Neural progenitor cell (in vitro differentiated cells): ENCODE measurements around the gene JPT2.

ENCODE experiments used
- EZH2 ChIP-seq: fragments of 200-600 bp; sonication (generic); IDR thresholded peaks from 2 replicates; pipeline ENCODE4 v1.6.1; 2017; ENCODE audit warnings: antibody characterized with exemption, mild to moderate bottlenecking, moderate library complexity
- EZH2phosphoT487 ChIP-seq: fragments of 200-600 bp; sonication (generic); IDR thresholded peaks from 2 replicates; pipeline ENCODE4 v1.6.1; 2017; ENCODE audit warnings: antibody characterized with exemption
- TF ChIP-seq, protein P1 (sequence below): fragments of 200-600 bp; sonication (generic); IDR thresholded peaks from 2 replicates; pipeline ENCODE4 v1.5.1; 2017; ENCODE audit warnings: antibody characterized with exemption, mild to moderate bottlenecking

DNA sequence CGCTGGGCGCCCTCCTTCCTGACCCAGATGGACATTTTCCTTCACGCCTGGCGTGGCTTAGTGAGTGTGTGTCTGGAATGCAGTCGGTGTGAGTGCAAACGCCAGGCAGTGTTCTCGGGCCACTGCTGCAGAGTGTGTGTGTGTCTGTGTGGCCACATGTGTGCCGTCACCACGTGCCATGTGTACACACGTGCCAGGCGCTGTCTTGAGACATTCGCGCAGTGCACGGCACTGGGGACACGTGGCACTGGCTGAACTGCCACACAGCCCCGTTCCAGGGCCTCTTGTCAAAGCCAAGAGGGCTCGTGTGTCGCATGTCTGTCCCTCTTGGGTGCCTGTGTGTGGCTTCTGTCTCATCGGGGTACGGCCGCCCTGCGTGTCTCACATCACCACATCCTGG lies 56.7 kb downstream of the JPT2 start:
- TF ChIP-seq EZH2 (no peak), EZH2phosphoT487 (no peak)
- TF ChIP-seq, protein P1, sequence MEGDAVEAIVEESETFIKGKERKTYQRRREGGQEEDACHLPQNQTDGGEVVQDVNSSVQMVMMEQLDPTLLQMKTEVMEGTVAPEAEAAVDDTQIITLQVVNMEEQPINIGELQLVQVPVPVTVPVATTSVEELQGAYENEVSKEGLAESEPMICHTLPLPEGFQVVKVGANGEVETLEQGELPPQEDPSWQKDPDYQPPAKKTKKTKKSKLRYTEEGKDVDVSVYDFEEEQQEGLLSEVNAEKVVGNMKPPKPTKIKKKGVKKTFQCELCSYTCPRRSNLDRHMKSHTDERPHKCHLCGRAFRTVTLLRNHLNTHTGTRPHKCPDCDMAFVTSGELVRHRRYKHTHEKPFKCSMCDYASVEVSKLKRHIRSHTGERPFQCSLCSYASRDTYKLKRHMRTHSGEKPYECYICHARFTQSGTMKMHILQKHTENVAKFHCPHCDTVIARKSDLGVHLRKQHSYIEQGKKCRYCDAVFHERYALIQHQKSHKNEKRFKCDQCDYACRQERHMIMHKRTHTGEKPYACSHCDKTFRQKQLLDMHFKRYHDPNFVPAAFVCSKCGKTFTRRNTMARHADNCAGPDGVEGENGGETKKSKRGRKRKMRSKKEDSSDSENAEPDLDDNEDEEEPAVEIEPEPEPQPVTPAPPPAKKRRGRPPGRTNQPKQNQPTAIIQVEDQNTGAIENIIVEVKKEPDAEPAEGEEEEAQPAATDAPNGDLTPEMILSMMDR: no peak
